WTC11 (cell line): Measurements from ENCODE around the gene FOXQ1.

ENCODE experiments used
- ATF1 ChIP-seq: sonication (generic); formaldehyde crosslinking; IDR thresholded peaks from 2 replicates; pipeline ENCODE4 v1.8.1; 2023; ENCODE audit warnings: mild to moderate bottlenecking, moderate library complexity, missing genetic modification reagents
- CREB1 ChIP-seq: sonication (generic); formaldehyde crosslinking; IDR thresholded peaks from 2 replicates; pipeline ENCODE4 v1.8.0; 2023; ENCODE audit warnings: mild to moderate bottlenecking, missing genetic modification reagents
- E2F4 ChIP-seq: sonication (generic); formaldehyde crosslinking; IDR thresholded peaks from 2 replicates; pipeline ENCODE4 v1.8.1; 2022; ENCODE audit warnings: low read depth, mild to moderate bottlenecking, moderate library complexity, missing genetic modification reagents, borderline replicate concordance
- TEAD4 ChIP-seq: sonication (generic); formaldehyde crosslinking; IDR thresholded peaks from 2 replicates; pipeline ENCODE4 v1.8.0; 2022; ENCODE audit warnings: mild to moderate bottlenecking, missing genetic modification reagents
- TF ChIP-seq, protein P1 (sequence below): fragments of 200-600 bp; IDR thresholded peaks from 2 replicates; pipeline ENCODE4 v1.8.0; 2022; ENCODE audit warnings: antibody characterized with exemption
- TF ChIP-seq, protein P2 (sequence below): sonication (generic); formaldehyde crosslinking; IDR thresholded peaks from 2 replicates; pipeline ENCODE4 v1.8.1; 2022; ENCODE audit warnings: mild to moderate bottlenecking, missing genetic modification reagents, moderate library complexity, borderline replicate concordance

- no peak for TF ChIP-seq TEAD4 (CRISPR knock-in tag)
- TF ChIP-seq, protein P1, sequence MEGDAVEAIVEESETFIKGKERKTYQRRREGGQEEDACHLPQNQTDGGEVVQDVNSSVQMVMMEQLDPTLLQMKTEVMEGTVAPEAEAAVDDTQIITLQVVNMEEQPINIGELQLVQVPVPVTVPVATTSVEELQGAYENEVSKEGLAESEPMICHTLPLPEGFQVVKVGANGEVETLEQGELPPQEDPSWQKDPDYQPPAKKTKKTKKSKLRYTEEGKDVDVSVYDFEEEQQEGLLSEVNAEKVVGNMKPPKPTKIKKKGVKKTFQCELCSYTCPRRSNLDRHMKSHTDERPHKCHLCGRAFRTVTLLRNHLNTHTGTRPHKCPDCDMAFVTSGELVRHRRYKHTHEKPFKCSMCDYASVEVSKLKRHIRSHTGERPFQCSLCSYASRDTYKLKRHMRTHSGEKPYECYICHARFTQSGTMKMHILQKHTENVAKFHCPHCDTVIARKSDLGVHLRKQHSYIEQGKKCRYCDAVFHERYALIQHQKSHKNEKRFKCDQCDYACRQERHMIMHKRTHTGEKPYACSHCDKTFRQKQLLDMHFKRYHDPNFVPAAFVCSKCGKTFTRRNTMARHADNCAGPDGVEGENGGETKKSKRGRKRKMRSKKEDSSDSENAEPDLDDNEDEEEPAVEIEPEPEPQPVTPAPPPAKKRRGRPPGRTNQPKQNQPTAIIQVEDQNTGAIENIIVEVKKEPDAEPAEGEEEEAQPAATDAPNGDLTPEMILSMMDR: no peak
- TF ChIP-seq, protein P2, sequence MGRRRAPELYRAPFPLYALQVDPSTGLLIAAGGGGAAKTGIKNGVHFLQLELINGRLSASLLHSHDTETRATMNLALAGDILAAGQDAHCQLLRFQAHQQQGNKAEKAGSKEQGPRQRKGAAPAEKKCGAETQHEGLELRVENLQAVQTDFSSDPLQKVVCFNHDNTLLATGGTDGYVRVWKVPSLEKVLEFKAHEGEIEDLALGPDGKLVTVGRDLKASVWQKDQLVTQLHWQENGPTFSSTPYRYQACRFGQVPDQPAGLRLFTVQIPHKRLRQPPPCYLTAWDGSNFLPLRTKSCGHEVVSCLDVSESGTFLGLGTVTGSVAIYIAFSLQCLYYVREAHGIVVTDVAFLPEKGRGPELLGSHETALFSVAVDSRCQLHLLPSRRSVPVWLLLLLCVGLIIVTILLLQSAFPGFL (CRISPR knock-in tag): no peak
- TF ChIP-seq ATF1 (CRISPR knock-in tag): no peak
- no peak for TF ChIP-seq E2F4 (CRISPR knock-in tag)
- TF ChIP-seq CREB1: no peak
These were observed 6.1 kb downstream of the FOXQ1 start for GRCh38 chr6:1318036-1318435.
